IMR-90 (cell line): ENCODE results near the gene CETN3. TPM values are rescaled to one million over a fixed set of nuclear protein-coding genes. Genes with fewer than 3 reads are reported as not detected.

Source experiments
- ATAC-seq: fragments of 200-7000 bp; cut with Tn5 transposase; 2 replicates; pipeline ENCODE4 v1.9.1; 2020; ENCODE audit warnings: low read depth, mild to moderate bottlenecking, moderate library complexity
- BruUV-seq: library from RNA; stranded (reverse); fragments of 400-500 nt; replicated peaks from 2 replicates; lab custom pipeline; 2021; lab: Mats Ljungman, UMichigan
- CTCF ChIA-PET: fragments of 300-600 bp; formaldehyde crosslinking; extraction: SDS; loops from one replicate; lab custom pipeline; 2021; ENCODE audit warnings: antibody characterized with exemption; lab: Yijun Ruan, JAX
- POLR2A ChIA-PET: fragments of 300-600 bp; sonication (Branson Sonifier 250); formaldehyde crosslinking; loops from one replicate; lab custom pipeline; 2022; ENCODE audit warnings: antibody characterized with exemption; ENCODE audit not compliant: unreplicated experiment; lab: Charles Lee
- DNase-seq: peaks from one replicate; pipeline ENCODE4 v3.0.0; 2013
- H2AFZ ChIP-seq: replicated peaks from 2 replicates; pipeline ENCODE3; 2013; ENCODE audit warnings: low read length, mild to moderate bottlenecking; ENCODE audit not compliant: poor library complexity
- H2AK5ac ChIP-seq: 2 replicates; pipeline ENCODE4 v1.6.1; 2013; ENCODE audit warnings: low read depth, low read length, inconsistent platforms
- H2AK9ac ChIP-seq: replicated peaks from 2 replicates; pipeline ENCODE3; 2013; ENCODE audit warnings: mild to moderate bottlenecking, low read depth, low read length, moderate library complexity; ENCODE audit not compliant: poor library complexity
- H2BK120ac ChIP-seq: 2 replicates; pipeline ENCODE4 v1.6.1; 2013; ENCODE audit warnings: low read depth, low read length, inconsistent platforms
- H2BK15ac ChIP-seq: 3 replicates; pipeline ENCODE4 v1.6.1; 2013; ENCODE audit warnings: low read depth, low read length, inconsistent platforms
- H2BK20ac ChIP-seq: 2 replicates; pipeline ENCODE4 v1.6.1; 2013; ENCODE audit warnings: low read depth, mild to moderate bottlenecking, inconsistent platforms, low read length, moderate library complexity
- H2BK5ac ChIP-seq: 2 replicates; pipeline ENCODE4 v1.6.1; 2013; ENCODE audit warnings: mild to moderate bottlenecking, low read depth, low read length, inconsistent platforms; ENCODE audit not compliant: poor library complexity, severe bottlenecking
- H3K14ac ChIP-seq: replicated peaks from 2 replicates; pipeline ENCODE4 v1.6.1; 2013; ENCODE audit warnings: low read depth, low read length, inconsistent platforms
- H3K18ac ChIP-seq: 2 replicates; pipeline ENCODE4 v1.6.1; 2013; ENCODE audit warnings: low read depth, low read length, control low read depth
- H3K23ac ChIP-seq: 2 replicates; pipeline ENCODE4 v1.6.1; 2013; ENCODE audit warnings: low read depth, low read length, inconsistent platforms
- H3K27ac ChIP-seq: 2 replicates; pipeline ENCODE4 v1.5.1; 2013; ENCODE audit warnings: mild to moderate bottlenecking, control low read depth, low read length; ENCODE audit not compliant: insufficient read depth
- H3K27me3 ChIP-seq: 2 replicates; pipeline ENCODE4 v1.6.1; 2013; ENCODE audit warnings: low read length; ENCODE audit not compliant: control insufficient read depth, insufficient read depth
- H3K36me3 ChIP-seq: 2 replicates; pipeline ENCODE4 v1.6.1; 2013; ENCODE audit warnings: low read length, mixed read lengths; ENCODE audit not compliant: control insufficient read depth, insufficient read depth
- H3K4ac ChIP-seq: 2 replicates; pipeline ENCODE4 v1.6.1; 2013; ENCODE audit warnings: low read depth, low read length, inconsistent platforms
- H3K4me1 ChIP-seq: 2 replicates; pipeline ENCODE4 v1.6.1; 2013; ENCODE audit warnings: low read length, mixed read lengths; ENCODE audit not compliant: control insufficient read depth, insufficient read depth
- H3K4me2 ChIP-seq: 2 replicates; pipeline ENCODE4 v1.6.1; 2013; ENCODE audit warnings: low read depth, mild to moderate bottlenecking, control low read depth, low read length, moderate library complexity
- H3K4me3 ChIP-seq: 2 replicates; pipeline ENCODE4 v1.5.1; 2013; ENCODE audit warnings: low read depth, mild to moderate bottlenecking, control low read depth, low read length, moderate library complexity; ENCODE audit not compliant: insufficient read depth
- H3K56ac ChIP-seq: 2 replicates; pipeline ENCODE4 v1.6.1; 2013; ENCODE audit warnings: low read length, inconsistent platforms; ENCODE audit not compliant: insufficient read depth; ENCODE audit errors: extremely low read depth
- H3K79me1 ChIP-seq, 2 experiments: 2 replicates each; pipeline ENCODE4 v1.6.1; 2013; ENCODE audit warnings: low read length in 2 of 2, inconsistent platforms in 1 of 2, low read depth in 1 of 2
- H3K9ac ChIP-seq: 2 replicates; pipeline ENCODE4 v1.6.1; 2013; ENCODE audit warnings: low read depth, low read length, control low read depth
- H3K9me1 ChIP-seq: 2 replicates; pipeline ENCODE4 v1.6.1; 2013; ENCODE audit warnings: low read length, inconsistent platforms; ENCODE audit not compliant: insufficient read depth
- H3K9me3 ChIP-seq: 2 replicates; pipeline ENCODE4 v1.6.1; 2013; ENCODE audit warnings: low read length; ENCODE audit not compliant: control insufficient read depth, insufficient read depth
- H4K20me1 ChIP-seq: 2 replicates; pipeline ENCODE4 v1.6.1; 2013; ENCODE audit warnings: low read length, inconsistent platforms; ENCODE audit not compliant: insufficient read depth
- H4K5ac ChIP-seq: 2 replicates; pipeline ENCODE4 v1.6.1; 2013; ENCODE audit warnings: mild to moderate bottlenecking, low read depth, low read length, control low read depth
- H4K8ac ChIP-seq, 2 experiments: 2 replicates each; pipeline ENCODE4 v1.6.1; 2013; ENCODE audit warnings: low read depth in 2 of 2, low read length in 2 of 2, control low read depth in 1 of 2, inconsistent platforms in 1 of 2
- H4K91ac ChIP-seq: 2 replicates; pipeline ENCODE4 v1.6.1; 2013; ENCODE audit warnings: low read depth, low read length, inconsistent platforms; ENCODE audit not compliant: insufficient read depth
- MAFK ChIP-seq: IDR thresholded peaks from 2 replicates; pipeline ENCODE4 v1.6.1; 2012; ENCODE audit warnings: low read depth, low read length, improper control_type of control experiment
- MXI1 ChIP-seq: IDR thresholded peaks from 2 replicates; pipeline ENCODE4 v1.6.1; 2012; ENCODE audit warnings: low read depth, mild to moderate bottlenecking, low read length, moderate library complexity, borderline replicate concordance
- NFE2L2 ChIP-seq: fragments of 150-350 bp; IDR thresholded peaks from 2 replicates; pipeline ENCODE4 v1.6.1; 2016; ENCODE audit warnings: low read depth, mild to moderate bottlenecking, low read length
- POLR2A ChIP-seq: IDR thresholded peaks from 2 replicates; pipeline ENCODE4 v1.6.1; 2012; ENCODE audit warnings: mild to moderate bottlenecking, low read depth, low read length
- RCOR1 ChIP-seq: IDR thresholded peaks from 2 replicates; pipeline ENCODE4 v1.6.1; 2012; ENCODE audit warnings: mild to moderate bottlenecking, low read length, improper control_type of control experiment; ENCODE audit not compliant: insufficient replicate concordance
- RFX5 ChIP-seq: IDR thresholded peaks from 2 replicates; pipeline ENCODE4 v1.8.0; 2012; ENCODE audit warnings: low read depth, mild to moderate bottlenecking, low read length, moderate library complexity
- WGBS, 2 experiments: methylation state at CpG; one replicate each; pipeline versions ENCODE4 v1.1.5 to v1.1.7; 2013; ENCODE audit warnings: missing lambda C conversion rate in 2 of 2; ENCODE audit not compliant: insufficient read length in 1 of 2; ENCODE audit errors: extremely low coverage in 2 of 2; 5-methylcytosine and 5-hydroxymethylcytosine counted together
- dilution Hi-C: fragments of 300-500 bp; cut with HindIII; formaldehyde crosslinking; loops from one replicate; pipeline ENCODE4 v1.14.3; 2018; ENCODE audit warnings: low sequenced_read_pairs; ENCODE audit not compliant: unreplicated experiment
- in situ Hi-C: fragments of 300-500 bp; cut with MboI; formaldehyde crosslinking; loops from 3 replicates; pipeline ENCODE4 v1.14.3; 2019; ENCODE audit warnings: low sequenced_read_pairs, inconsistent platforms, mixed read lengths
- intact Hi-C: fragments of 100-400 bp; cut with micrococcal nuclease; formaldehyde crosslinking; loops from 2 replicates; pipeline ENCODE4 v1.10.0; 2022
- polyA plus RNA-seq, 3 experiments: library from polyadenylated mRNA; depleted of rRNA; stranded (reverse); fragments of >200 nt; gene quantifications; 2 replicates each; pipeline ENCODE4 v1.2.3, GENCODE V29; 2012; ENCODE audit warnings: low replicate concordance in 1 of 3
- total RNA-seq: library from RNA; depleted of rRNA; stranded (reverse); fragments of >200 nt; gene quantifications from 2 replicates; pipeline ENCODE4 v1.2.3, GENCODE V29; 2012
- TF ChIP-seq, protein P1 (sequence below): fragments of 150-350 bp; IDR thresholded peaks from 2 replicates; pipeline ENCODE4 v1.6.1; 2017; ENCODE audit warnings: mild to moderate bottlenecking, antibody characterized with exemption, low read length, low read depth

CETN3 gene
- total and polyA plus RNA-seq, 2 of the 4 experiments (the other 2 are of a cell fraction) = 1.1 to 6.5 TPM

DNA sequence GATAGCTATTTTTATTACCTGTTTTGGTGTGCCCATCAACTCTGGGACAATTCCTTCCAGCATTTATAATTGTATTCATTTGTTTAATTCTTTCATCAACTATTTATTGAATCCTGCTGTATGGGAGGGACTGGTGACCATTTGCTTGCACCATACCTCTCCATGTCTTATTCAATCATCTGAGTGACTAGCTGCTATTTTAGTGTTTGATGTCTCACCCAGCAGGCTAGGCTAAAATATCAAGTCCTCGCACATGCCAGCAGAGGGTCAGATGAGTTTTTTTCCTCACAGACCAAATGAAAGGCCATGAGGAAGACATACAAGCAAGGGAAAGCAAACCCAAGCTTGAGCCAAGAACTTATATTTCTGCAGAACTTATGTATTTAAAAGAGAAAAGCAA, 63.9 kb downstream of the CETN3 start:
- Histone ChIP-seq H3K14ac (no peak overlapping the region), H2BK15ac (no peak overlapping the region), H4K8ac (no peak overlapping the region), H4K91ac (no peak overlapping the region), H3K36me3 (no peaks in the 10 kb centered on the region), H2BK20ac (no peak overlapping the region), H3K4me1 (no peaks in the 10 kb centered on the region), H3K27me3 (no peaks in the 10 kb centered on the region), H4K5ac (no peak overlapping the region), H2AK5ac (no peak overlapping the region), H3K79me1 (no peaks in the 10 kb centered on the region), H3K56ac (no peak overlapping the region), H3K27ac (no peak overlapping the region), H3K9me3 (no peaks in the 10 kb centered on the region), H2BK120ac (no peak overlapping the region), H3K4me2 (no peak overlapping the region), H3K9me1 (no peaks in the 10 kb centered on the region), H3K9ac (no peak overlapping the region), H2BK5ac (no peak overlapping the region), H4K20me1 (no peaks in the 10 kb centered on the region), H3K23ac (no peak overlapping the region), H3K4me3 (no peak overlapping the region), H2AFZ (no peak overlapping the region), H2AK9ac (no peak overlapping the region), H3K18ac (no peak overlapping the region), H3K4ac (no peak overlapping the region)
- CTCF ChIA-PET = interaction anchor here (0.6 kb wide), 1 partner anchor 1618 kb away, joined by 3 read pairs; no protein-coding TSS in a partner anchor
- TF ChIP-seq MXI1 (no peak), MAFK (no peak), RFX5 (no peak), POLR2A (no peak), RCOR1 (no peak), NFE2L2 (no peak)
- TF ChIP-seq, protein P1, sequence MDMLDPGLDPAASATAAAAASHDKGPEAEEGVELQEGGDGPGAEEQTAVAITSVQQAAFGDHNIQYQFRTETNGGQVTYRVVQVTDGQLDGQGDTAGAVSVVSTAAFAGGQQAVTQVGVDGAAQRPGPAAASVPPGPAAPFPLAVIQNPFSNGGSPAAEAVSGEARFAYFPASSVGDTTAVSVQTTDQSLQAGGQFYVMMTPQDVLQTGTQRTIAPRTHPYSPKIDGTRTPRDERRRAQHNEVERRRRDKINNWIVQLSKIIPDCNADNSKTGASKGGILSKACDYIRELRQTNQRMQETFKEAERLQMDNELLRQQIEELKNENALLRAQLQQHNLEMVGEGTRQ = no peak
- WGBS, 2 experiments = no CpG with 5 or more reads among the region's 1 CpG
- POLR2A ChIA-PET = no interaction called here
- DNase-seq = no peak
- ATAC-seq = no peak
- dilution Hi-C loops = no loop called here
- intact Hi-C loops = no loop called here
- in situ Hi-C loops = no loop called here
- BruUV-seq = no TSS peak
